ENCODE measurements around the gene AFF1.
A peak's percentile ranks its signal among the peaks of the same experiment; 100 is the strongest.

The AFF1 gene

GRCh38 chr4:86934771-86935565 lies at the start of gene AFF1:
TSS of gene AFF1 (plus strand) at chr4:86935011. CDS start at chr4:86948534, 13,523 bp downstream.
- DNase-seq, result peak; percentile 93

GRCh38 chr4:86890790-86891189 lies 44.0 kb upstream of the AFF1 start:
- no peak for DNase-seq

GRCh38 chr4:86891762-86892635 lies 42.8 kb upstream of the AFF1 start, which contains the start of gene C4orf36:
TSS of gene C4orf36 (minus strand) at chr4:86892422. CDS start at chr4:86891520, 902 bp downstream.
- peak; percentile 69 for DNase-seq

- no peak for DNase-seq
Measured at GRCh38 chr4:86892636-86892960, 42.2 kb upstream of the AFF1 start.

GRCh38 chr4:86893136-86893535 lies 41.7 kb upstream of the AFF1 start:
- DNase-seq, result no peak

GRCh38 chr4:86894455-86894854 lies 40.4 kb upstream of the AFF1 start:
- DNase-seq, result no peak

GRCh38 chr4:86895692-86896488 lies 38.9 kb upstream of the AFF1 start:
- DNase-seq, result no peak

- no peak for DNase-seq
Measured at GRCh38 chr4:86896596-86896995, 38.2 kb upstream of the AFF1 start.

- DNase-seq, result no peak
Measured at GRCh38 chr4:86898562-86898961, 36.2 kb upstream of the AFF1 start.

GRCh38 chr4:86901864-86902263 lies 32.9 kb upstream of the AFF1 start:
- DNase-seq, result no peak

GRCh38 chr4:86908251-86908657 lies 26.6 kb upstream of the AFF1 start:
- DNase-seq, result no peak

- no peak for DNase-seq
Measured at GRCh38 chr4:86909546-86910295, 25.1 kb upstream of the AFF1 start.

- DNase-seq, result no peak
Measured at GRCh38 chr4:86910369-86910768, 24.4 kb upstream of the AFF1 start.

GRCh38 chr4:86910820-86911684 lies 23.8 kb upstream of the AFF1 start:
- no peak for DNase-seq

- DNase-seq, result no peak
Measured at GRCh38 chr4:86916392-86916791, 18.4 kb upstream of the AFF1 start.

GRCh38 chr4:86917212-86918039 lies 17.4 kb upstream of the AFF1 start:
- no peak for DNase-seq

GRCh38 chr4:86918539-86919072 lies 16.2 kb upstream of the AFF1 start:
- DNase-seq, result no peak

- no peak for DNase-seq
Measured at GRCh38 chr4:86919561-86920223, 15.1 kb upstream of the AFF1 start.

GRCh38 chr4:86921608-86922252 lies 13.1 kb upstream of the AFF1 start:
- DNase-seq, result peak; percentile 7

Data from activated CD8-positive, alpha-beta memory T cell treated with anti-CD3 and anti-CD28 coated beads, Interleukin-2, amount 50 U/mL, for 48 hours (primary cell).